ENCODE data around the gene HOXB3.
A peak's percentile ranks its signal among the peaks of the same experiment; 100 is the strongest.

HOXB3 gene

GRCh38 chr17:48601539-48602425 is 11.7 kb upstream of the HOXB3 start:
- no peak for TF ChIP-seq POLR2A (IDR thresholded peaks at IDR 0.05; ENCODE audit: low read length)

DNA sequence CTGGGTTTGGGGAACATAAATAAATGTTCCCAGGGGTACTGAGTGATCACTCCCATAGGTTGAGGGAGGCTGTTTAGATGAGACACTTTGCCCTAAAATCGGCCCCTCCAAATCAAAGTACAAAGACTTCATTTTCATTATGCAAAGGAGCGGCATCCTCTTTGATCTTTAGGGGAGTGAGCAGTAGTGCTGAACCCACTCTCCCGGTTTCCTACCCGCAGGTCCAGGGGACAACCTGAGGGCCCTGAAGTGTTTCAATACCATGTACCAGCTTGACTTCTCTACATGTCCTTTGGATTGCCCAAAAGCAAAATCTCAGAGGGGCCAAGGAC is 11.1 kb upstream of the HOXB3 start:
- DNase-seq = no peak
- TF ChIP-seq GATA1 (IDR thresholded peaks at IDR 0.05; ENCODE audit: low read depth, low read length) (no peak), POLR2A (IDR thresholded peaks at IDR 0.05; ENCODE audit: low read length) (no peak)

More at GRCh38 chr17:48601539-48602425, 11.7 kb upstream of the HOXB3 start:
- DNase-seq = no peak

GRCh38 chr17:48600244-48601098 is 10.4 kb upstream of the HOXB3 start:
- DNase-seq = no peak
- TF ChIP-seq POLR2A (IDR thresholded peaks at IDR 0.05; ENCODE audit: low read length) (no peak), GATA1 (IDR thresholded peaks at IDR 0.05; ENCODE audit: low read depth, low read length) (no peak)

DNA sequence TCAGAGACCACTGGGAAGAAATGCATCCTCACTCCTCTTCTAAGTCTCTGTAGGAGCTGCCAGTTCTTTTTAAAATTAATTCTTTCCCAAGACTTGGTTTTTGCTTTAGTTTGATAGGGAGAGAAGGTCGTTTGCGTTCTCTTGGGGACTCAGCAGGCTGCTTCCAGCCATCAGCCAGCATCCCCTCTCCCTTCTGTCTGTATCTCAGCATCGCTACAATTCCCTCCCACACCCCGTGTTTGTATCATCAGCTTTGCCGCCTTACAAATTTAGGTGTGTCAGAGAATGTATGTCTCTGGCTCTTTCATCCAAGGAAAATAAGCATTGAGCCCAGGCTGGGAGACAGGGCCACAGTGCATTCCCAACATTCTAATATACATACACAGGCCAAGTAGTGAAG is 9.3 kb upstream of the HOXB3 start:
- TF ChIP-seq POLR2A (IDR thresholded peaks at IDR 0.05; ENCODE audit: low read length) = no peak
- no peak for TF ChIP-seq GATA1 (IDR thresholded peaks at IDR 0.05; ENCODE audit: low read depth, low read length)
- no peak for DNase-seq

DNA sequence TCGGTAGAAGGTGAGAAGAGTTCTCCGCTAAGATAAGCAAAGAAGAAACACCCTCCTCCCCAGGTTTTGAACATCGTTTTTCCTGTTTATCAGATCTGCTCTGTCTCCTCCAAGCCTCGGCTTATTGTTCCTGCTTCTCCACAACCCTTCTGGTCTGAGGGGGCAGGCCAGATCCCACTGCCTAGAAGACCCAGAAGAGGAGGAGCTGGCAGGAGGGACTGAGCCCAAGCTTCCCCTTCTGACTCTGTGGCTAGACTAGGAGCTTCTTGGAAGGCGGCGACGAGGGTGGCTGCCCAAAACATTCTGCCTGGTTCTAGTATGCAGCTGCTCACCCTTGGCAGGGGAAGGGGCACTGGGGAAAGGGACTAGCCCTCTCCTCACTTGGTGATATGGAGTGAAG is 8.7 kb upstream of the HOXB3 start:
- TF ChIP-seq POLR2A (IDR thresholded peaks at IDR 0.05; ENCODE audit: low read length) (no peak), GATA1 (IDR thresholded peaks at IDR 0.05; ENCODE audit: low read depth, low read length) (no peak)

GRCh38 chr17:48597778-48598631 is 8.0 kb upstream of the HOXB3 start:
- DNase-seq = peak; percentile 28 to 32
- no peak for TF ChIP-seq GATA1 (IDR thresholded peaks at IDR 0.05; ENCODE audit: low read depth, low read length)
- no peak for TF ChIP-seq POLR2A (IDR thresholded peaks at IDR 0.05; ENCODE audit: low read length)

More for the DNA sequence above, 8.7 kb upstream of the HOXB3 start:
- DNase-seq = no peak

DNA sequence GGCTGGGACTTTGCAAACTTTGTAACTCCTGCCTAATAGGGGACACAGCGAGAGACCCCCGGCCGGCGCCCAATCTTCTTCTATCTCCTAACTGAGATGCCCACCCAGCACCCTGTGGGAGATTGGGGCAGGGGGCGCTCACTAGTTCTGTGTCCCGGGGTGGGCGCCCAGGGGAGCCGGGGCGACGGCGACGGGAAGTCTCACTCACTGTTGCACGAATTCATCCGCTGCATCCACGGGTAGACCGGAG is 7.4 kb upstream of the HOXB3 start:
- TF ChIP-seq GATA1 (IDR thresholded peaks at IDR 0.05; ENCODE audit: low read depth, low read length) (no peak), POLR2A (IDR thresholded peaks at IDR 0.05; ENCODE audit: low read length) (no peak)
- no peak for DNase-seq

DNA sequence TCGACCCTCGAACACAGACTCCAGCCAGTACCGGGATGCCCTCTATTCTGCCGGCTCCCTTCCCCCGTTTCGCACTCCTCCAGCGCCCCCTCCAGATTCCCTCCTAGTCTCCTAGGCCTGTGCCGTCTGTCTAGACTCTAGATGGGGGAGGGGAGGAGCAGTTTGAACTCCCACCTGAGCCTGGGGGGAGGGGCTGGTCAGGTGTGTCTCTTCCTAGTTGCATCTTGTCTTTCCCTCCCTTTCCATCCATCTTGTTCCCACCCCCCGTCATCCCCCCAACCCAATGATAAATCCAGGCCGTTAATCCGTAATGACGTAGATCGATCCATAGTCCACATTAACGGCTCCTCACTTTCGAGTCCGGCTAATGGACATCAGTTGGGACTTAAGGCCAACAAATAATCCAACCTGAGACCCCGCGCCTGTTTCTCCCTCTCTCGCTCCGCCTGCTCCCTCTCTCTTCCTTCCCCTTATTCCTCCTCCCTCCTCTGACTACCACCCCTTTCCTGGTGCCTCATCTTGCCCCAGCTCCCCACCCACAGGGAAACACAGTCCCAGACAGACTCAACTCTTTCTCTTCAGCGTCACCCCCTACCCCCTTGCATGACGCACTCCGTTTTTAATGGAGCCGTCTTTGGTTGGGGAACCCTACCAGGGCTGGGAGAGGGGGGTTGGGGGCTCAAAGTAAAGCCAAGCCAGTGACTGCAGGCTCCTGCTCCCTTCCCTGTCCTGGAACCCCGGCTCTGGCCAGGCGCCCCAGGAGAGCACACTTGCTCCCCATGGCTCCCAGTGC is 6.9 kb upstream of the HOXB3 start:
- no peak for DNase-seq
- TF ChIP-seq GATA1 (IDR thresholded peaks at IDR 0.05; ENCODE audit: low read depth, low read length) (no peak), POLR2A (IDR thresholded peaks at IDR 0.05; ENCODE audit: low read length) (no peak)

DNA sequence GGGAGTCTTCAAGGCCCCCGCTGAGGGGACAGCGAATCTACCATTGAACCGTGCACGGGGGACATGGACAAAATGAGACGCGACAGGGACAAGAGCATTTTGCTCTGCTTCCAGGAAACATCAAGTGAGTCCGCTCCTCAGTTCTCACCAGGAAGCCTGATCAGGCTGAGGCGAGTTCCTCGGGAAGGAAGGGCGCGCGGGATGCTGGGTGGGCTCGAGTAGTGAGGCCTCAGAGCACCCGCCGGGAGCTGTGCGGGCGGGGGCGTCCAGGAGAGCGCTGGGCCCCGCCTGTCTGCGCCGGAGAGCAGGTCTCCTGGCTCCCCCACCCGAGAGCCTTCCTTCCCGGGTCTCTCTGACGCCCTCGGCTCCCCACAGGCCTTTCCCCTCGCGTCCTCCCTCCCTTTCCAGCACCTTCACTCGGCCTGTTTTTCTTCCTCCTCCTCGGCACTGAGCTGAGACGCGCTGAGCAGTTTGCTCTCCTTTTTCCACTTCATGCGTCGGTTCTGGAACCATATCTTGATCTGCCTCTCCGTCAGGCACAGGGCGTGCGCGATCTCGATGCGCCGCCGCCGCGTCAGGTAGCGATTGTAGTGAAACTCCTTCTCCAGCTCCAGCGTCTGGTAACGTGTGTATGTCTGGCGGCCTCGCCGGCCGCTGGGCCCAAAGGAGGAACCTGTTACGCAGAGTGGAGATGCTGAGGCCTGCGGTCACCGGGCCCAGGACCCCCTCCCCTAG is 6.1 kb upstream of the HOXB3 start:
- DNase-seq = peak in 1 of 2 experiments; percentile 31
- TF ChIP-seq POLR2A (IDR thresholded peaks at IDR 0.05; ENCODE audit: low read length) = no peak

- TF ChIP-seq GATA1 (IDR thresholded peaks at IDR 0.05; ENCODE audit: low read depth, low read length) (no peak), POLR2A (IDR thresholded peaks at IDR 0.05; ENCODE audit: low read length) (no peak)
- no peak for DNase-seq
Observed at GRCh38 chr17:48595278-48595999, 5.4 kb upstream of the HOXB3 start.

- no peak for DNase-seq
- TF ChIP-seq GATA1 (IDR thresholded peaks at IDR 0.05; ENCODE audit: low read depth, low read length) = no peak
Observed at GRCh38 chr17:48594538-48595277, 4.7 kb upstream of the HOXB3 start.
